ENCODE results near the gene STARD4. TPM values are rescaled to one million over a fixed set of nuclear protein-coding genes. Genes with fewer than 3 reads are reported as not detected.

Gene STARD4
- total and polyA plus RNA-seq, 4 donors: 10.1 to 61.2 (median 34.1) TPM

GRCh38 chr5:111488353-111488752 lies 24.0 kb downstream of the STARD4 start:
- H3K4me3 ChIP-seq (ENCODE audit: low read depth in 1 of 3, low read length in 3 of 3): no peak overlapping the region
- H3K4me1 ChIP-seq (ENCODE audit: control insufficient read depth in 4 of 4, insufficient read depth in 4 of 4, low read length in 3 of 4): no peaks in the 10 kb centered on the region
- peaks cover 0 to under 1% (median 0%) of the 10 kb centered on the region in 4 donors for H3K36me3 ChIP-seq (ENCODE audit: control insufficient read depth in 4 of 4, insufficient read depth in 3 of 4, low read depth in 1 of 4, low read length in 3 of 4)
- TF ChIP-seq SP1 (IDR thresholded peaks at IDR 0.05) (no peak), NR2F2 (IDR thresholded peaks at IDR 0.05) (no peak), RAD21 (IDR thresholded peaks at IDR 0.05) (no peak), JUND (IDR thresholded peaks at IDR 0.05) (no peak), EGR1 (IDR thresholded peaks at IDR 0.05; ENCODE audit: low read depth in 2 of 2) (no peak), CTCF (IDR thresholded peaks at IDR 0.05; ENCODE audit: low read depth, low read length, missing input control) (no peak), HNF4G (IDR thresholded peaks at IDR 0.05) (no peak), ATF3 (IDR thresholded peaks at IDR 0.05) (no peak), GABPA (IDR thresholded peaks at IDR 0.05 in 1 of 2, conservative IDR thresholded peaks at IDR 0.05 in 1 of 2) (no peak), FOXA1 (IDR thresholded peaks at IDR 0.05) (no peak), ZBTB33 (IDR thresholded peaks at IDR 0.05) (no peak), HNF4A (conservative IDR thresholded peaks at IDR 0.05) (no peak), FOXA2 (IDR thresholded peaks at IDR 0.05) (no peak), REST (IDR thresholded peaks at IDR 0.05) (no peak)
- H3K27ac ChIP-seq (ENCODE audit: low read depth in 1 of 2, low read length in 2 of 2): no peak overlapping the region
- no peaks in the 10 kb centered on the region for H3K9me3 ChIP-seq (ENCODE audit: control insufficient read depth in 4 of 4, low read length in 3 of 4)
- H3K27me3 ChIP-seq (ENCODE audit: control insufficient read depth in 4 of 4, insufficient read depth in 4 of 4, low read length in 3 of 4): no peaks in the 10 kb centered on the region
- DNase-seq (ENCODE audit: low spot score): no peak
- no peak overlapping the region for H3K9ac ChIP-seq (ENCODE audit: low read depth in 1 of 2, low read length in 2 of 2)

GRCh38 chr5:111486926-111487325 lies 25.4 kb downstream of the STARD4 start:
- no peaks in the 10 kb centered on the region for H3K4me1 ChIP-seq (ENCODE audit: control insufficient read depth in 4 of 4, insufficient read depth in 4 of 4, low read length in 3 of 4)
- H3K4me3 ChIP-seq (ENCODE audit: low read depth in 1 of 3, low read length in 3 of 3): no peak overlapping the region
- H3K27ac ChIP-seq (ENCODE audit: low read depth in 1 of 2, low read length in 2 of 2): no peak overlapping the region
- no peaks in the 10 kb centered on the region for H3K27me3 ChIP-seq (ENCODE audit: control insufficient read depth in 4 of 4, insufficient read depth in 4 of 4, low read length in 3 of 4)
- no peaks in the 10 kb centered on the region for H3K36me3 ChIP-seq (ENCODE audit: control insufficient read depth in 4 of 4, insufficient read depth in 3 of 4, low read depth in 1 of 4, low read length in 3 of 4)
- no peaks in the 10 kb centered on the region for H3K9me3 ChIP-seq (ENCODE audit: control insufficient read depth in 4 of 4, low read length in 3 of 4)
- DNase-seq (ENCODE audit: low spot score): no peak
- TF ChIP-seq SP1 (IDR thresholded peaks at IDR 0.05) (no peak), RAD21 (IDR thresholded peaks at IDR 0.05) (no peak), NR2F2 (IDR thresholded peaks at IDR 0.05) (no peak), JUND (IDR thresholded peaks at IDR 0.05) (no peak), FOXA1 (IDR thresholded peaks at IDR 0.05) (no peak), CTCF (IDR thresholded peaks at IDR 0.05; ENCODE audit: low read depth, low read length, missing input control) (no peak), MAX (IDR thresholded peaks at IDR 0.05) (no peak), RXRA (IDR thresholded peaks at IDR 0.05) (no peak), EGR1 (IDR thresholded peaks at IDR 0.05; ENCODE audit: low read depth in 2 of 2) (no peak), REST (IDR thresholded peaks at IDR 0.05) (no peak)
- H3K9ac ChIP-seq (ENCODE audit: low read depth in 1 of 2, low read length in 2 of 2): no peak overlapping the region

Measured in liver (tissue), 9 donors.